PC-3 (cell line): ENCODE results near the gene IRAG1. TPM values are rescaled to one million over a fixed set of nuclear protein-coding genes. Genes with fewer than 3 reads are reported as not detected.

Experiments
- ATAC-seq: fragments of 200-7000 bp; cut with Tn5 transposase; 2 replicates; pipeline ENCODE4 v1.9.1; 2020; ENCODE audit warnings: mild to moderate bottlenecking, moderate library complexity
- BruUV-seq: library from RNA; stranded (reverse); fragments of 400-500 nt; replicated peaks from 2 replicates; lab custom pipeline; 2021; lab: Mats Ljungman, UMichigan
- CTCF ChIA-PET: fragments of 300-600 bp; sonication (Branson Sonifier 250); formaldehyde crosslinking; loops from one replicate; lab custom pipeline; 2022; ENCODE audit warnings: antibody characterized with exemption; lab: Charles Lee
- POLR2A ChIA-PET: fragments of 300-600 bp; sonication (Branson Sonifier 250); formaldehyde crosslinking; loops from one replicate; lab custom pipeline; 2022; ENCODE audit warnings: antibody characterized with exemption; ENCODE audit not compliant: unreplicated experiment; lab: Charles Lee
- DNase-seq: peaks from one replicate; pipeline ENCODE4 v3.0.0-alpha.2; 2015
- H2AFZ ChIP-seq: fragments of 300-600 bp; sonication (generic); 2 replicates; pipeline ENCODE4 v1.6.0; 2016; ENCODE audit warnings: antibody characterized with exemption, low read length
- H3F3A ChIP-seq: fragments of 300-600 bp; sonication (generic); one replicate; pipeline ENCODE4 v1.6.0; 2017; ENCODE audit warnings: antibody characterized with exemption, low read length, control low read depth, mild to moderate bottlenecking; ENCODE audit not compliant: unreplicated experiment
- H3K27ac ChIP-seq: fragments of 300-600 bp; sonication (generic); 2 replicates; pipeline ENCODE4 v1.5.1; 2016; ENCODE audit warnings: mild to moderate bottlenecking, low read length
- H3K27me3 ChIP-seq: fragments of 300-600 bp; sonication (generic); 2 replicates; pipeline ENCODE4 v1.6.1; 2016; ENCODE audit warnings: low read length, mixed read lengths
- H3K36me3 ChIP-seq: fragments of 300-600 bp; sonication (generic); 2 replicates; pipeline ENCODE4 v1.6.1; 2016; ENCODE audit warnings: low read depth, mixed run types, low read length, mixed read lengths
- H3K4me1 ChIP-seq: fragments of 300-600 bp; sonication (generic); 2 replicates; pipeline ENCODE4 v1.5.1; 2016; ENCODE audit warnings: low read length; ENCODE audit not compliant: insufficient read depth
- H3K4me2 ChIP-seq: fragments of 300-600 bp; sonication (generic); 2 replicates; pipeline ENCODE4 v1.6.0; 2016; ENCODE audit warnings: low read length
- H3K4me3 ChIP-seq: fragments of 300-600 bp; sonication (generic); 2 replicates; pipeline ENCODE4 v1.5.1; 2016; ENCODE audit warnings: mild to moderate bottlenecking, low read length, mixed read lengths
- H3K79me2 ChIP-seq: fragments of 300-600 bp; sonication (generic); 2 replicates; pipeline ENCODE4 v1.6.1; 2017; ENCODE audit warnings: low read length, mixed read lengths
- H3K9ac ChIP-seq: fragments of 300-600 bp; sonication (generic); 2 replicates; pipeline ENCODE4 v1.6.0; 2016; ENCODE audit warnings: mild to moderate bottlenecking, low read length
- H3K9me2 ChIP-seq: fragments of 300-600 bp; sonication (generic); replicated peaks from 2 replicates; pipeline ENCODE4 v1.6.1; 2016; ENCODE audit warnings: mixed run types, low read length, mixed read lengths
- H3K9me3 ChIP-seq: fragments of 300-600 bp; sonication (generic); 2 replicates; pipeline ENCODE4 v1.6.1; 2016; ENCODE audit warnings: low read length, mixed read lengths
- H4K20me1 ChIP-seq: fragments of 300-600 bp; sonication (generic); 2 replicates; pipeline ENCODE4 v1.6.1; 2016; ENCODE audit warnings: low read length, mixed read lengths
- EZH2 ChIP-seq: fragments of 300-600 bp; sonication (generic); IDR thresholded peaks from one replicate; pipeline ENCODE4 v1.6.1; 2017; ENCODE audit warnings: antibody characterized with exemption, mild to moderate bottlenecking, low read length; ENCODE audit not compliant: unreplicated experiment
- EZH2phosphoT487 ChIP-seq: fragments of 300-600 bp; sonication (generic); IDR thresholded peaks from 2 replicates; pipeline ENCODE4 v1.6.1; 2018; ENCODE audit warnings: mild to moderate bottlenecking, antibody characterized with exemption, low read length, borderline replicate concordance
- intact Hi-C: fragments of 100-400 bp; cut with micrococcal nuclease; formaldehyde crosslinking; loops from 2 replicates; pipeline ENCODE4 v1.9.0; 2023
- total RNA-seq: library from RNA; depleted of rRNA; stranded (reverse); fragments of >200 nt; gene quantifications from 2 replicates; pipeline ENCODE4 v1.2.3, GENCODE V29; 2014
- TF ChIP-seq, protein P1 (sequence below): fragments of 300-600 bp; sonication (generic); conservative IDR thresholded peaks from 2 replicates; pipeline ENCODE4 v1.5.1; 2017; ENCODE audit warnings: antibody characterized with exemption, low read depth, mild to moderate bottlenecking, low read length

Gene IRAG1
- total RNA-seq, 1 experiment from 2014 or later: not detected

DNA sequence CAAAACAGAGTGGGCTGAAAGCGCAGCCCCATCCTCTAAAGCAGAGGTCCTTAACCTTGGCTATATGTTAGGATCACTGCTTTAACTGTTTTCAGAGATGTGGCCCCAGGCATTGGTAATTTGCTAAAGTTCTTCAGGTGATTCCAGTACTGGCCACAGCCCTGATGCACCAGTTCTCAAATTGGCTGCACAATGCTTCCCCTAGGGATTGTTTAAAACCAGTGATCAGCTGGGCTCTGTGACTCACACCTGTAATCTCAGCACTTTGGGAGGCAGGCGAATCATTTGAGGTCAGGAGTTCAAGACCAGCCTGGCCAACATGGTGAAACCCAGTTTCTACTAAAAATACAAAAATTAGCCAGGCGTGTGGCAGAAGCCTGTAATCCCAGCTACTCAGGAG is 8.4 kb upstream of the IRAG1 start:
- H3K9ac ChIP-seq: no peak overlapping the region
- no peaks in the 10 kb centered on the region for H3K79me2 ChIP-seq
- ATAC-seq (no peak), DNase-seq (peak; percentile 25)
- no peaks in the 10 kb centered on the region for H3K36me3 ChIP-seq
- H3K27ac ChIP-seq: no peak overlapping the region
- BruUV-seq: no TSS peak
- H2AFZ ChIP-seq: no peak overlapping the region
- no peaks in the 10 kb centered on the region for H3K27me3 ChIP-seq
- no peaks in the 10 kb centered on the region for H3K9me3 ChIP-seq
- POLR2A ChIA-PET: no interaction called here
- H3K4me3 ChIP-seq: no peak overlapping the region
- no peaks in the 10 kb centered on the region for H3K4me1 ChIP-seq
- intact Hi-C loops: no loop called here
- TF ChIP-seq EZH2 (no peak), EZH2phosphoT487 (no peak)
- TF ChIP-seq, protein P1, sequence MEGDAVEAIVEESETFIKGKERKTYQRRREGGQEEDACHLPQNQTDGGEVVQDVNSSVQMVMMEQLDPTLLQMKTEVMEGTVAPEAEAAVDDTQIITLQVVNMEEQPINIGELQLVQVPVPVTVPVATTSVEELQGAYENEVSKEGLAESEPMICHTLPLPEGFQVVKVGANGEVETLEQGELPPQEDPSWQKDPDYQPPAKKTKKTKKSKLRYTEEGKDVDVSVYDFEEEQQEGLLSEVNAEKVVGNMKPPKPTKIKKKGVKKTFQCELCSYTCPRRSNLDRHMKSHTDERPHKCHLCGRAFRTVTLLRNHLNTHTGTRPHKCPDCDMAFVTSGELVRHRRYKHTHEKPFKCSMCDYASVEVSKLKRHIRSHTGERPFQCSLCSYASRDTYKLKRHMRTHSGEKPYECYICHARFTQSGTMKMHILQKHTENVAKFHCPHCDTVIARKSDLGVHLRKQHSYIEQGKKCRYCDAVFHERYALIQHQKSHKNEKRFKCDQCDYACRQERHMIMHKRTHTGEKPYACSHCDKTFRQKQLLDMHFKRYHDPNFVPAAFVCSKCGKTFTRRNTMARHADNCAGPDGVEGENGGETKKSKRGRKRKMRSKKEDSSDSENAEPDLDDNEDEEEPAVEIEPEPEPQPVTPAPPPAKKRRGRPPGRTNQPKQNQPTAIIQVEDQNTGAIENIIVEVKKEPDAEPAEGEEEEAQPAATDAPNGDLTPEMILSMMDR: no peak
- no peak overlapping the region for H3K4me2 ChIP-seq
- CTCF ChIA-PET: no interaction called here
- H3F3A ChIP-seq: no peaks in the 10 kb centered on the region
- H3K9me2 ChIP-seq: no peaks in the 10 kb centered on the region
- no peaks in the 10 kb centered on the region for H4K20me1 ChIP-seq

DNA sequence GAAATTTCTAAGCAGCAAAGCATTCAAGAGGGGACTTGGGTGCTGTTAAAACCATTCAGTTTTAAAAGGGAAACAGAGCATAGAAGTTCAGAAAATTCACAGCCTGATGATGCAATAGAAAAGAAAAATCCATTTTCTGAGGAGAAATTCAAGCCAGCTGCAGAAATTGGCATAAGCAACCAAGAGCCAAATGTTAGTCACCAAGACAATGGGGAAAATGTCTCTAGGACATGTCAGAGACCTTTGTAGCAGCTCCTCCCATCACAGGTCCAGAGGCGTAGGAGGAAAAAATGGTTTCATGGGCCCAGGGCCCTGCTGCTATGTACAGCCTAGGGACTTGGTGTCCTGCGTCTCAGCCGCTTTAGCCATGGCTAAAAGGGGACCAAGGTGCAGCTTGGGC is 5.5 kb upstream of the IRAG1 start:
- DNase-seq: no peak
- POLR2A ChIA-PET: no interaction called here
- Histone ChIP-seq H3K9me3 (no peaks in the 10 kb centered on the region), H3K9me2 (no peaks in the 10 kb centered on the region), H4K20me1 (no peaks in the 10 kb centered on the region), H3K9ac (no peak overlapping the region), H2AFZ (no peak overlapping the region), H3K27me3 (no peaks in the 10 kb centered on the region), H3K4me3 (no peak overlapping the region), H3K79me2 (no peaks in the 10 kb centered on the region), H3K36me3 (no peaks in the 10 kb centered on the region), H3K4me1 (no peaks in the 10 kb centered on the region), H3K27ac (no peak overlapping the region), H3F3A (no peaks in the 10 kb centered on the region), H3K4me2 (no peak overlapping the region)
- TF ChIP-seq, protein P1: no peak
- TF ChIP-seq EZH2 (no peak), EZH2phosphoT487 (no peak)
- intact Hi-C loops: no loop called here
- CTCF ChIA-PET: no interaction called here
- BruUV-seq: no TSS peak
- no peak for ATAC-seq

DNA sequence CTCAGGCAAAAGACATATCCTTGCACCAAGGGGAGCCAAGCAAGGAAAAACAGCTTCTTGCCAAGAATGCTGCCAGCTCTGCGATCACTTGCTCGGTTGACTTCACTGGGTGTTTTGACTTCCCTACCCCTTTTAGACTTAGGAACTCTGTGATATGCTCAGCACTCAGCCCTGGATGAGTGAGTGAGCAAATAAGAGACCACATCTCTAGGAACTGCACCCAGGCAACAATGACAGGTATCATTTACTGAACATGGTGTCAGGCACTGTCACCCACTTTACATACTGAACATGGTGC is 3.7 kb upstream of the IRAG1 start:
- ChIA-PET POLR2A (no interaction called here), CTCF (no interaction called here)
- intact Hi-C loops: no loop called here
- H3K36me3 ChIP-seq: no peaks in the 10 kb centered on the region
- DNase-seq (no peak), ATAC-seq (no peak)
- no TSS peak for BruUV-seq
- H3K9me2 ChIP-seq: no peaks in the 10 kb centered on the region
- H4K20me1 ChIP-seq: no peaks in the 10 kb centered on the region
- TF ChIP-seq EZH2 (no peak), EZH2phosphoT487 (no peak)
- TF ChIP-seq, protein P1: no peak
- no peaks in the 10 kb centered on the region for H3K27me3 ChIP-seq
- no peaks in the 10 kb centered on the region for H3K79me2 ChIP-seq
- no peak overlapping the region for H3K4me2 ChIP-seq
- no peaks in the 10 kb centered on the region for H3K9me3 ChIP-seq
- no peak overlapping the region for H2AFZ ChIP-seq
- no peak overlapping the region for H3K27ac ChIP-seq
- H3K4me3 ChIP-seq: no peak overlapping the region
- H3K4me1 ChIP-seq: no peaks in the 10 kb centered on the region
- no peak overlapping the region for H3K9ac ChIP-seq
- H3F3A ChIP-seq: no peaks in the 10 kb centered on the region
